LNCaP clone FGC (cell line): Measurements from ENCODE around the gene EMX1.

Experiments
- DNase-seq: peaks from one replicate; pipeline ENCODE4 v3.0.0-alpha.2; 2011; ENCODE audit warnings: low read depth
- H3K4me3 ChIP-seq: 2 replicates; pipeline ENCODE4 v1.5.1; 2011; ENCODE audit warnings: mild to moderate bottlenecking, low read depth, low read length, control low read depth
- TF ChIP-seq, protein P1 (sequence below): IDR thresholded peaks from 2 replicates; pipeline ENCODE4 v1.5.1; 2012; ENCODE audit warnings: mild to moderate bottlenecking; ENCODE audit not compliant: control insufficient read depth, insufficient read depth; ENCODE audit errors: extremely low read depth

The EMX1 gene

DNA sequence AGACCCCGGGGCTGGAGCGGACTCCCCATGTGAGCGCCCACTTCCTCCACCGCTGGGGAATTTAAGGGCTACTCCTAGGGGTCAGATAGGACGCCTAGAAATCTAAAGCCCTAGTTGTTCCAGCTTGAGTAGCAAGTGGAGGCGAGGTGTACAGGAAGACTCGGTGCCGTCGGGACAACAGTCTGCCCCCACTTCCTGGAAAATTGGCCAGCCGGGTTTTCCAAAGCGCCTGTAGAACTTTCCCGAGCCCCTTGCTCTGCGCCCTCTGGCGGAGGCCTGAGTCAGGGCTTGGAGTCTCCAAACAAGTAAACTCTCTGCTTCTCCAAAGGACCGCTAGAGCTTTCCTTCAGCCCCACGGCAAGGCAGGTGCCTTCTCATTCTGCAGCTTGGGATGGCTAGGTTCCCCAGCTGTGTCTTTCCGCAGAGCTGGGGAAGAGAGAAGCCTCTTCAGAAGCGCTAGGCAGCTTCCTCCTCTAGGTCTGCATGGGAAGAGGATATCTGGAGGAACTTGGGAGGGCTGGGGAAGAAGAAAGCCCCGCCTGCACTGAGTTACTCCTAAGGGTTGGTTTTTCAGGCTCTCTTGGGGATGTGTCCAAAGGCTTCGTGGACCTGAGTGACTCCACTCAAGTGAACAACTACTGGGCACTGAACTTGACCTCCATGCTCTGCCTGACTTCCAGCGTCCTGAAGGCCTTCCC is 29.4 kb upstream of the EMX1 start:
- peak overlapping the region; percentile 51 for H3K4me3 ChIP-seq
- peak; percentile 48 for DNase-seq
- TF ChIP-seq, protein P1, sequence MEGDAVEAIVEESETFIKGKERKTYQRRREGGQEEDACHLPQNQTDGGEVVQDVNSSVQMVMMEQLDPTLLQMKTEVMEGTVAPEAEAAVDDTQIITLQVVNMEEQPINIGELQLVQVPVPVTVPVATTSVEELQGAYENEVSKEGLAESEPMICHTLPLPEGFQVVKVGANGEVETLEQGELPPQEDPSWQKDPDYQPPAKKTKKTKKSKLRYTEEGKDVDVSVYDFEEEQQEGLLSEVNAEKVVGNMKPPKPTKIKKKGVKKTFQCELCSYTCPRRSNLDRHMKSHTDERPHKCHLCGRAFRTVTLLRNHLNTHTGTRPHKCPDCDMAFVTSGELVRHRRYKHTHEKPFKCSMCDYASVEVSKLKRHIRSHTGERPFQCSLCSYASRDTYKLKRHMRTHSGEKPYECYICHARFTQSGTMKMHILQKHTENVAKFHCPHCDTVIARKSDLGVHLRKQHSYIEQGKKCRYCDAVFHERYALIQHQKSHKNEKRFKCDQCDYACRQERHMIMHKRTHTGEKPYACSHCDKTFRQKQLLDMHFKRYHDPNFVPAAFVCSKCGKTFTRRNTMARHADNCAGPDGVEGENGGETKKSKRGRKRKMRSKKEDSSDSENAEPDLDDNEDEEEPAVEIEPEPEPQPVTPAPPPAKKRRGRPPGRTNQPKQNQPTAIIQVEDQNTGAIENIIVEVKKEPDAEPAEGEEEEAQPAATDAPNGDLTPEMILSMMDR = peak; percentile 67

DNA sequence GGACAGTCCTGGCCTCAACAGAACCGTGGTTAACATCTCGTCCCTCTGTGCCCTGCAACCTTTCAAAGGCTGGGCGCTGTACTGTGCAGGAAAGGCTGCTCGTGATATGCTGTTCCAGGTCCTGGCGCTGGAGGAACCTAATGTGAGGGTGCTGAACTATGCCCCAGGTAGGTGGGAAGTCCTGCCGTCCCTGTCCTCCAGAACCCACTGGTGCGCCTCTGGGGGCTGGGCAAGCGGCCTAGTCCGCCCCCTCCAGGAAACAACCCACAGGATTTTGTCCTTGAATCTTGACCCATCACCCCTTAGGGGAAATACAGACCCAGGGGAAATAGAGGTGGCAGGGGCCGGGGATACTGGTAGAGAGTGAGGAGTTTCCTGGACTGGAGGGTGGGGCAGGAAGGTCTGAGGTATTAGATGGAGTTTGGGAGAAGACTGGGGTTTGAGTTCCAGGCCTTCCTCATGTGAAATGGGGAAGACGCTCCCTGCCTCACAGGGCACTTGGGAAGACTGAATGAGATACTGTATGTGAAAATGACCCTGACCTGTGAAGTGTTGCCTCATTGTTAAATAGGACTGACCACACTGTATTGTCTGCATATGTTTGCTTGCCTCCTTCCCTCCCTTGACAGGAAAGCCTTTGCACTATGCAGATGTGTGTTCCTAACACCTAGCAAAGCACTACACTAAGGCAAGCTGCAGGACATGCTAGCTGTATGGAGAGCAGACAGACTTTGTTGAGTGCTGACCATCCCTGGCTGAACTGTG is 28.7 kb upstream of the EMX1 start:
- H3K4me3 ChIP-seq = peak overlapping the region; percentile 51
- DNase-seq = no peak
- TF ChIP-seq, protein P1 = no peak

DNA sequence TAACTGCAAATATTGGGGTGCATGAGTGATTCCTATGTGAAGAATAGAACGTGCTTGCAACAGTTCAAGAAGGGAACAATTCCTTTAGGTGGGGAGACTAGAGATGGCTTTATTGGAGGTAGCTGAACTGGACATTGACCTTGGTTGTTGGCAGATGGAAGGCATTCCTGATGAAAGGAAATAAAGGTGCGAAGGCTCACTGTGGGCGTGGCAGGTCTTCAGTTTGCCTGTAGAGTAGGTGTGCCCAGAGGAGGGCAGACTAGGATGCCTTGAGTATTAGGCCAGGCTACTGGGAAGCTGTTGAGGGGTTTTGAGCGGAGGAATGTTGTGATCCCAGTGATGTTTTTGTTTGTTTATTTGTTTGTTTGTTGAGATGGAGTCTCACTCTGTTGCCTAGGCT is 27.3 kb upstream of the EMX1 start:
- H3K4me3 ChIP-seq = no peak overlapping the region
- no peak for DNase-seq
- TF ChIP-seq, protein P1 = no peak

DNA sequence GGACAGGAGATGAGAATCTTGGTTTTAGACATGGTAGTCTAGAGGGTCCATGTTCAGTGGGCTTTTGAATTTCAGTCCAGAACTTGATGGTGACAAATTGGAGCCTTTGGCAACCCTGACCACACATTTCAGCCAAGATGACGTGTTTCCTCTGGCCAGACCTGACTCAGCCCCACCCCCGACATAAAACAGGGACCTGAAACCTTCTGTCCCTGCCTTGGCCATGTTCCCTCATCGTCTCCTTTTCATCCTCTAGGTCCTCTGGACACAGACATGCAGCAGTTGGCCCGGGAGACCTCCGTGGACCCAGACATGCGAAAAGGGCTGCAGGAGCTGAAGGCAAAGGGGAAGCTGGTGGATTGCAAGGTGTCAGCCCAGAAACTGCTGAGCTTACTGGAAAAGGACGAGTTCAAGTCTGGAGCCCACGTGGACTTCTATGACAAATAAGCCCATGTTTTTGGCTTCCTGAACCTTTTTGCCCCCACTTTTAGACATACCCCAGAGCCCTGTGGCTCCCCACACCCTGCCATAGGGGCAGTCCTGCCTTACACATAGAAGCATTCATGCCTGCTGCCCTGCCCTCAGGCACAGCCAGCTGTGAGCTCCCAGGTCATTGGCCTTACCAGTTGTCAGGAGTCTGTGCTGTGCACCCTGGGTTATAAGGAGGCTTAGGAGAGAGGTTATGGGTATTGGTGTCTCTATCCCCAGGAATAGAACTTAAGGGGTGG is 26.1 kb upstream of the EMX1 start:
- TF ChIP-seq, protein P1 = no peak
- no peak overlapping the region for H3K4me3 ChIP-seq
- no peak for DNase-seq

DNA sequence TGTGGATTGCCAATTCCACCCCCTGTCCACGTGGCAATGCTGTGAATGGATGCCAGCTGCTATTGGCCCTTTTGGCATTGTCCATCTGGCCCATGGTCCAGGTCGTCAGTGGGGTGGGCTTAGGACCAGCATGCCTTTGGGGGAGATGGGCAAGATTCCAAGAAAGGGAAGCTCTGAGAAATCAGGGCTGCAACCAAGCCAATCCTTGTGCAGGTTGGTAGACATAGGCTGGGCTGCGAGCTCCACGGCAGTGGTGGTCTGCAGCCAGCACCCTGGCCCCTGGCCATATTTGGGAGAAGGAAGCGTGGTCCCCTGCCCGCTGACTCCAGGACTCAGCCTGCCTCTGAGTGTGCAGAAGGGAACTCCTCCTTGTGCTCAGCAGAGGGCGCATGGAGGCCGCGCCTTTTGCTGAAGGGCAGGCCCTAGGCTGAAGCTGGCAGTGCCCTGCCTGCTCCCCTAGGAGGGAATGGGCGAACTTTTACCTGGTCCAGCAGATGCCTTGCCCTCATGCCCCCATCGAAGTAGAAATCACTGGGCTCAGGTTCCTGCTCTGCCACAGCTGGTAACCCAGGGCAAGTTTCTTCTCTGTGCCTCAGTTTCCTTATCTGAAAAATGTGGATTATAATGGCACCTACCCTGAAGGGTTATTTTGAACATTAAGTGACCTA is 24.7 kb upstream of the EMX1 start:
- TF ChIP-seq, protein P1 = peak; percentile 81

DNA sequence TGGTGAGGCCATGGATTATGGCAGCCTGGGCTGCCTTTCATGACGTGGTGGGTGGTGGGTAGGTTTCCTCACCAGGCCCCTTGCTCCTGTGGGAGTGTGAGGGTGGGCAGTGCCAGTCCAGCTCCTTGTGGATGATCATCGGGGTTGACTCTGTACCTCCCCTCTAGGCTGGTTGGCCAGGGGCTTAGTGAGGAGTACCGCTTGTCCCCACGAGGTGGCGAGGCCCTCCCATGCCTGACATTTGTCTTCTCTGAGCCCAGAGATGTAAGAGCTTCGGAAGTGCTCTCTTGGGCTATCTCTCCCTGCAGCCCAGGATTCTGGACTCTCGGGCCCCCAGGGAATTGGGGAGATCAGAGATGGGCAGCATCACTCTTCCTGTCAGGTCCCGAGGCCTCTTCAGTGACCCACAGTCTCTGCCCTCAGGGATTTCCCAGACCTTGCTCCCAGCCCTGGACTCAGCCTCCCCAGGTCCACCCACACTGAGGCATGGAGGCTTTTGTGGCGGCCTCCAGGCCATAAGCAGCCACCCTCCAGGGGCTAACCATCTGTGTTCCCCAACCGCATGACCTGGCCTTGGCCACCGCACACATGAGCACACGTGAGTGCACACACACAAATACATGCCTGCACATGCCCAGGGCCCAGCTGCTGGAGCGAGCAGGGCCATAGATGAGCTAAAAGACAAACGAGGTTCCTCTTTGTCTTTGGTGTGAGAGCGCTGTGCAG is 23.6 kb upstream of the EMX1 start:
- no peak for DNase-seq
- H3K4me3 ChIP-seq = no peak overlapping the region
- TF ChIP-seq, protein P1 = peak; percentile 60

More for the DNA sequence above, 24.7 kb upstream of the EMX1 start:
- DNase-seq = peak; percentile 32
- no peak overlapping the region for H3K4me3 ChIP-seq
